GM23248 (cell line): ENCODE data around the gene SH2D3A.

Source experiments
- EZH2 ChIP-seq: fragments of 200-600 bp; sonication (generic); IDR thresholded peaks from 2 replicates; pipeline ENCODE4 v1.6.1; 2018; ENCODE audit warnings: antibody characterized with exemption, mild to moderate bottlenecking; ENCODE audit not compliant: insufficient read depth, poor library complexity, severe bottlenecking
- EZH2phosphoT487 ChIP-seq: fragments of 200-600 bp; sonication (generic); IDR thresholded peaks from 2 replicates; pipeline ENCODE4 v1.6.1; 2018; ENCODE audit warnings: antibody characterized with exemption, moderate library complexity, mild to moderate bottlenecking, low read depth; ENCODE audit not compliant: insufficient read depth

GRCh38 chr19:6808494-6808893, 41.3 kb upstream of the SH2D3A start:
- no peak for TF ChIP-seq EZH2phosphoT487
- no peak for TF ChIP-seq EZH2
